ENCODE measurements around the gene VAMP1.

DNA sequence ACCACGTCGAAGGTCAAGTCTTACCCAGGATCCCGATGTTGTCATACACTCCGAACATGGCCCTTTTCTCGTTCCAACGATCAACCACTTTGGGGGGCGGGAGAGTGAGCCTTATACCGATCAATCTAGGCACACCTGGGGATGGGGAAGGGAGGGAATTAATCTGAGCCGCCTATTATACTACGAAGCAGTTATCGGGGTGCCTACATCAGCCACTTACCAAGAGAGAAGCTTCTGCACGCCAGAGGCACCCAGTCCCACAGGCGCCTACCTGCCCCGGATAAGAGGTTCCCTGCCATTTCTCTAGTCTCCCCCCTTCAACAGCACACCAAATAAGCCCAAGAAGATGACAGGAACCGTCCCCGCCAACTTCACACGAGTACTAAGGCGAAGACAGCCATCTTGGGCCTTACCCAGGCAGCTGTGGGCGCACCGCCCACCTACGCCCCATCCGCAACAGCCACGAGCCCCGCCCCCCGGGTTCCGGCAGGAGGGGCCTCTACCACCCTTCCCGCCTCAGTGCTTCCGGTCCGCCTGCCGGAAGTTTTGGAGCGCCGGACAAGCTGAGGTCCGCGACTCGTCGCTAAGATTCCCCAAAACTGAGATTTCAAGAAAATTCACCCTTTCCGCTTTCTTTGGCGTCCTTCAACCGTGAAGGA is 22.5 kb upstream of the VAMP1 start, which contains the start of gene MRPL51:
- TF ChIP-seq LEF1 (IDR thresholded peaks at IDR 0.05; ENCODE audit: borderline replicate concordance) (no peak), FOXM1 (IDR thresholded peaks at IDR 0.05; ENCODE audit: borderline replicate concordance) (no peak), BHLHE40 (IDR thresholded peaks at IDR 0.05; ENCODE audit: borderline replicate concordance) (no peak)
